ENCODE data around the gene CCL28. TPM values are rescaled to one million over a fixed set of nuclear protein-coding genes. Genes with fewer than 3 reads are reported as not detected.

CCL28 gene
- total RNA-seq, 1 experiment from 2014 or later: not detected

DNA sequence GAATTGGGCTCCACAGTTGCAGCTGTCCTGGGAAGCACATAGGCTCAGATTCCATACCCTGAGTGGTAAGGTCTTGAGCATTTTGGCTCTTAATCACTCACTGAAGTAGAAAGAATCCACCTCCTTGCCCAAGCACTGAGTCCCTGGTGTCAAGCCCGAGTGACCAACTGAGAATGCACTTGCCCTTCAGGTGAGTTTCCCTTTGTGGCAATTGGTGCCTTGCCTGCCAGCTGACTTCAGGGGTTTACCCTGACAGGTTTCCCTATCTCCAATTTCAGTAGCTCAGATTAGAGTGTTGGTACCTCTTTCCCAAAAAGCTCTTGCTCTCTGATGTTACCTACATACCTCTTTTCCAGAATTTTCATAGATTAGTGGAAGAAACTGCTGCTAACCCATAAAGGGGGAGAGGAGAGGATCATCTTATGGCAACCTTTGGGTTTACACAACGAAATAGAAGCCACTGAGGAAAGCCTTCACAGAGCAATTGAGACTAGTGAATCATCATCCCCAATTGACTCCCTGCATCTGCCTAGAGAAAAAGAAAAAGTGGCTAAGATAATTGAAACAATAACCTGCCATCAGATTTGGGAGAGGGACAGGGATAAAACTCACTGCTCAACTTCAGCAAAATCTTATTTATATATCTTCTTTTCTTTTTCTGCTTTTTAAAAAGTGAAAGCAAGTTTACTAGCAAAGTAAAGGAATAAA is 48.6 kb downstream of the CCL28 start:
- Histone ChIP-seq H3T11ph (ENCODE audit: low read length) (no peak overlapping the region), H3K4me1 (ENCODE audit: insufficient read depth, low read length) (no peaks in the 10 kb centered on the region), H3K56ac (ENCODE audit: insufficient read length, low read depth, low read length) (no peak overlapping the region), H2BK5ac (ENCODE audit: insufficient read length, low read length) (no peak overlapping the region), H3K27me3 (ENCODE audit: insufficient read depth, low read length) (no peaks in the 10 kb centered on the region; the same call in 1 of the 2 replicates), H3K23me2 (ENCODE audit: insufficient read length, low read depth, low read length, poor library complexity, severe bottlenecking) (no peaks in the 10 kb centered on the region), H3K79me1 (ENCODE audit: insufficient read depth, low read depth, low read length, poor library complexity, severe bottlenecking) (no peaks in the 10 kb centered on the region), H3K9ac (ENCODE audit: extremely low read depth, insufficient read length, low read length) (no peak overlapping the region), H3K14ac (ENCODE audit: insufficient read depth, low read length) (no peak overlapping the region), H4K8ac (replicated peaks; ENCODE audit: insufficient read length, low read depth, low read length) (no peak overlapping the region), H3K4me2 (ENCODE audit: insufficient read depth, insufficient read length, low read length) (no peak overlapping the region), H4K20me1 (ENCODE audit: control insufficient read depth, insufficient read depth, insufficient read length) (no peaks in the 10 kb centered on the region), H2BK20ac (ENCODE audit: low read depth, low read length, poor library complexity, severe bottlenecking) (no peak overlapping the region), H3K9me3 (ENCODE audit: control insufficient read depth, low read depth, low read length) (peaks cover 23% of the 10 kb centered on the region), H3K4ac (ENCODE audit: low read depth, low read length) (no peak overlapping the region), H3K79me2 (ENCODE audit: insufficient read depth, low read length) (no peaks in the 10 kb centered on the region), H2BK120ac (ENCODE audit: low read depth, low read length, poor library complexity, severe bottlenecking) (no peak overlapping the region), H2BK15ac (ENCODE audit: low read depth, low read length) (no peak overlapping the region), H2AFZ (ENCODE audit: low read length) (no peak overlapping the region), H3K27ac (ENCODE audit: insufficient read length, low read depth, low read length) (no peak overlapping the region), H3K18ac (ENCODE audit: insufficient read length, low read depth, low read length) (no peak overlapping the region), H2AK5ac (ENCODE audit: insufficient read length, low read length) (no peak overlapping the region), H4K91ac (ENCODE audit: insufficient read length, low read depth, low read length) (no peak overlapping the region), H2BK12ac (ENCODE audit: insufficient read length, low read depth, low read length) (no peak overlapping the region), H3K23ac (ENCODE audit: insufficient read length, low read depth, low read length) (no peak overlapping the region), H4K5ac (ENCODE audit: insufficient read length, low read depth, low read length) (no peak overlapping the region)
- Mint-ChIP-seq H3K27me3 (ENCODE audit: low read depth) (peaks cover 2% of the 10 kb centered on the region), H3K27ac (no peak overlapping the region), H3K36me3 (ENCODE audit: insufficient read depth in 1 of 3, low read depth in 3 of 3) (peaks cover 10 to 29% (median 16%) of the 10 kb centered on the region in 3 experiments), H3K9me3 (peaks cover 57 to 62% of the 10 kb centered on the region in 2 experiments), H3K4me1 (no peaks in the 10 kb centered on the region), H3K4me3 (no peak overlapping the region)
- TF ChIP-seq CTCF (conservative IDR thresholded peaks at IDR 0.05): no peak
- DNase-seq: no peak
- WGBS (ENCODE audit: extremely low coverage, insufficient read length, low lambda C conversion rate): no CpG with 5 or more reads among the region's 2 CpGs

All from H9 (cell line).